A549 (cell line): ENCODE results near the gene ATF5.

Source experiments
- CBX8 ChIP-seq: fragments of 200-600 bp; sonication (generic); IDR thresholded peaks from 2 replicates; pipeline ENCODE4 v1.6.1; 2016
- EHMT2 ChIP-seq: fragments of 200-600 bp; sonication (generic); IDR thresholded peaks from 2 replicates; pipeline ENCODE4 v1.6.1; 2016; ENCODE audit warnings: antibody characterized with exemption, low read depth, mild to moderate bottlenecking, moderate library complexity
- EP300 ChIP-seq, 2 experiments: fragments of >200 bp; sonication (Bioruptor Twin); formaldehyde crosslinking; IDR thresholded peaks; 2 replicates in 1 of 2; 3 replicates in 1 of 2; pipeline ENCODE4 v1.6.1; 2016 to 2017
- HEYL ChIP-seq: fragments of 250-450 bp; sonication (Bioruptor Pico); IDR thresholded peaks from 2 replicates; pipeline ENCODE4 v1.8.0; 2021; ENCODE audit warnings: mild to moderate bottlenecking, moderate library complexity
- JUN ChIP-seq, 2 experiments: fragments of >200 bp; sonication (Bioruptor Twin); formaldehyde crosslinking; IDR thresholded peaks; 2 replicates in 1 of 2; 3 replicates in 1 of 2; pipeline ENCODE4 v1.6.1; 2016 to 2017
- NR3C1 ChIP-seq: fragments of >200 bp; sonication (Bioruptor Twin); formaldehyde crosslinking; IDR thresholded peaks from 3 replicates; pipeline ENCODE4 v1.6.1; 2017
- POLR2A ChIP-seq: IDR thresholded peaks from 2 replicates; pipeline ENCODE4 v1.6.1; 2012; ENCODE audit warnings: mild to moderate bottlenecking, low read length
- RAD21 ChIP-seq, 2 experiments: fragments of >200 bp in 1 of 2; sonication (Bioruptor Twin) in 1 of 2; formaldehyde crosslinking in 1 of 2; IDR thresholded peaks in 1 of 2; conservative IDR thresholded peaks in 1 of 2; 2 replicates in 1 of 2; 3 replicates in 1 of 2; pipeline ENCODE4 v1.6.1; 2012 to 2018; ENCODE audit warnings: inconsistent platforms in 1 of 2
- SMC3 ChIP-seq: fragments of >200 bp; sonication (Bioruptor Twin); formaldehyde crosslinking; IDR thresholded peaks from 3 replicates; pipeline ENCODE4 v1.6.1; 2018; ENCODE audit warnings: inconsistent platforms
- TP53 ChIP-seq: fragments of 250-450 bp; sonication (Bioruptor Pico); IDR thresholded peaks from 2 replicates; pipeline ENCODE4 v1.5.0; 2021; ENCODE audit warnings: mild to moderate bottlenecking, moderate library complexity
- TF ChIP-seq, protein P1 (sequence below): fragments of 200-600 bp; sonication (generic); IDR thresholded peaks from 2 replicates; pipeline ENCODE4 v1.6.1; 2016; ENCODE audit warnings: antibody characterized with exemption, mild to moderate bottlenecking, moderate library complexity
- TF ChIP-seq, protein P2 (sequence below): fragments of >200 bp; sonication (Bioruptor Twin); formaldehyde crosslinking; IDR thresholded peaks from 3 replicates; pipeline ENCODE4 v1.5.1; 2016
- TF ChIP-seq, protein P3 (sequence below): fragments of 150-350 bp; IDR thresholded peaks from 2 replicates; pipeline ENCODE4 v1.6.1; 2014; ENCODE audit warnings: low read depth, mild to moderate bottlenecking, low read length

DNA sequence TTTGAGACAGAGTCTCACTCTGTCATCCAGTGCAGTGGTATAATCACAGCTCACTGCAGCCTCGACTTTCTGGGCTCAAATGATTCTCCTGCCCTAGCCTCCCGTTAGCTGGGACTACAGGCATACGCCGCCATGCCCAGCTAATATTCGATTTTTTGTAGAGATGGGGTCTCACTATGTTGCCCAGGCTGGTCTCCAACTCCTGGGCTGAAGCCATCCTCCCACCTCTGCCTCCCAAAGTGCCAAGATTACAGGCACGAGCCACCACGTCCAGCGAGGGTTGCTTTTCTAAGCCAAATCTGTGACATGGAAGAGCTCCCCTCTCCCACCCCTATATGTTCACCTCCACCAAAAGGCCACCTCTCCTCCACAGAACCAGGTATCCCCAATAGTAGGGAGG, 10.9 kb upstream of the ATF5 start:
- TF ChIP-seq CBX8 (no peak), EP300 (IDR thresholded peaks at IDR 0.05) (no peak), HEYL (no peak), RAD21 (conservative IDR thresholded peaks at IDR 0.05 in 1 of 2, IDR thresholded peaks at IDR 0.05 in 1 of 2) (no peak), POLR2A (no peak), EHMT2 (no peak), TP53 (no peak), JUN (IDR thresholded peaks at IDR 0.05) (no peak), SMC3 (no peak), NR3C1 (no peak)
- TF ChIP-seq, protein P1, sequence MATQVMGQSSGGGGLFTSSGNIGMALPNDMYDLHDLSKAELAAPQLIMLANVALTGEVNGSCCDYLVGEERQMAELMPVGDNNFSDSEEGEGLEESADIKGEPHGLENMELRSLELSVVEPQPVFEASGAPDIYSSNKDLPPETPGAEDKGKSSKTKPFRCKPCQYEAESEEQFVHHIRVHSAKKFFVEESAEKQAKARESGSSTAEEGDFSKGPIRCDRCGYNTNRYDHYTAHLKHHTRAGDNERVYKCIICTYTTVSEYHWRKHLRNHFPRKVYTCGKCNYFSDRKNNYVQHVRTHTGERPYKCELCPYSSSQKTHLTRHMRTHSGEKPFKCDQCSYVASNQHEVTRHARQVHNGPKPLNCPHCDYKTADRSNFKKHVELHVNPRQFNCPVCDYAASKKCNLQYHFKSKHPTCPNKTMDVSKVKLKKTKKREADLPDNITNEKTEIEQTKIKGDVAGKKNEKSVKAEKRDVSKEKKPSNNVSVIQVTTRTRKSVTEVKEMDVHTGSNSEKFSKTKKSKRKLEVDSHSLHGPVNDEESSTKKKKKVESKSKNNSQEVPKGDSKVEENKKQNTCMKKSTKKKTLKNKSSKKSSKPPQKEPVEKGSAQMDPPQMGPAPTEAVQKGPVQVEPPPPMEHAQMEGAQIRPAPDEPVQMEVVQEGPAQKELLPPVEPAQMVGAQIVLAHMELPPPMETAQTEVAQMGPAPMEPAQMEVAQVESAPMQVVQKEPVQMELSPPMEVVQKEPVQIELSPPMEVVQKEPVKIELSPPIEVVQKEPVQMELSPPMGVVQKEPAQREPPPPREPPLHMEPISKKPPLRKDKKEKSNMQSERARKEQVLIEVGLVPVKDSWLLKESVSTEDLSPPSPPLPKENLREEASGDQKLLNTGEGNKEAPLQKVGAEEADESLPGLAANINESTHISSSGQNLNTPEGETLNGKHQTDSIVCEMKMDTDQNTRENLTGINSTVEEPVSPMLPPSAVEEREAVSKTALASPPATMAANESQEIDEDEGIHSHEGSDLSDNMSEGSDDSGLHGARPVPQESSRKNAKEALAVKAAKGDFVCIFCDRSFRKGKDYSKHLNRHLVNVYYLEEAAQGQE, result no peak
- TF ChIP-seq, protein P2, sequence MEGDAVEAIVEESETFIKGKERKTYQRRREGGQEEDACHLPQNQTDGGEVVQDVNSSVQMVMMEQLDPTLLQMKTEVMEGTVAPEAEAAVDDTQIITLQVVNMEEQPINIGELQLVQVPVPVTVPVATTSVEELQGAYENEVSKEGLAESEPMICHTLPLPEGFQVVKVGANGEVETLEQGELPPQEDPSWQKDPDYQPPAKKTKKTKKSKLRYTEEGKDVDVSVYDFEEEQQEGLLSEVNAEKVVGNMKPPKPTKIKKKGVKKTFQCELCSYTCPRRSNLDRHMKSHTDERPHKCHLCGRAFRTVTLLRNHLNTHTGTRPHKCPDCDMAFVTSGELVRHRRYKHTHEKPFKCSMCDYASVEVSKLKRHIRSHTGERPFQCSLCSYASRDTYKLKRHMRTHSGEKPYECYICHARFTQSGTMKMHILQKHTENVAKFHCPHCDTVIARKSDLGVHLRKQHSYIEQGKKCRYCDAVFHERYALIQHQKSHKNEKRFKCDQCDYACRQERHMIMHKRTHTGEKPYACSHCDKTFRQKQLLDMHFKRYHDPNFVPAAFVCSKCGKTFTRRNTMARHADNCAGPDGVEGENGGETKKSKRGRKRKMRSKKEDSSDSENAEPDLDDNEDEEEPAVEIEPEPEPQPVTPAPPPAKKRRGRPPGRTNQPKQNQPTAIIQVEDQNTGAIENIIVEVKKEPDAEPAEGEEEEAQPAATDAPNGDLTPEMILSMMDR, result no peak
- TF ChIP-seq, protein P3, sequence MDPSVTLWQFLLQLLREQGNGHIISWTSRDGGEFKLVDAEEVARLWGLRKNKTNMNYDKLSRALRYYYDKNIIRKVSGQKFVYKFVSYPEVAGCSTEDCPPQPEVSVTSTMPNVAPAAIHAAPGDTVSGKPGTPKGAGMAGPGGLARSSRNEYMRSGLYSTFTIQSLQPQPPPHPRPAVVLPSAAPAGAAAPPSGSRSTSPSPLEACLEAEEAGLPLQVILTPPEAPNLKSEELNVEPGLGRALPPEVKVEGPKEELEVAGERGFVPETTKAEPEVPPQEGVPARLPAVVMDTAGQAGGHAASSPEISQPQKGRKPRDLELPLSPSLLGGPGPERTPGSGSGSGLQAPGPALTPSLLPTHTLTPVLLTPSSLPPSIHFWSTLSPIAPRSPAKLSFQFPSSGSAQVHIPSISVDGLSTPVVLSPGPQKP, result no peak
